ENCODE measurements around the gene GNAT2. TPM values are rescaled to one million over a fixed set of nuclear protein-coding genes. Genes with fewer than 3 reads are reported as not detected.

Gene GNAT2
- total and polyA plus RNA-seq, 10 of the 15 experiments (the other 5 are each of a cell fraction or from before 2014, with no cell fraction given) = 0.08 to 1.3 (median 0.41) TPM

DNA sequence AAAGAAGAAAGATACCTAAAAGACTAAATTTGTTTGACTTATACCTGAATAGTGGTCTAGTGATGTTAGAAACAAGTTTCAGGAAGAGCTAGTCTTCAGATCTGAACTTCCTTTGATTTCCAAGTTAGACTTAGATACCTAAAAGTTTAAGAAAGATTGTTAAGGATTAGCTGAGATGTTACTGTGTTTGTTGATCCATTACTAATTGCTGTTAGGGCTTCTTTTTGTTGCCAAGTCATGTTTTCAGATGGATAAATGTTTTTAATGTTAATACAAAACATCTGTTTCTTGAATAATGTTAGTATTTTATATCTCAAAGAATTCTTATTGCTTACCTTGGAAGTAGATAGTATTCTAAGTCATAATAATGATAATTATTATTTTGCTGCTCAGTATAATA is 59.4 kb downstream of the GNAT2 start:
- no peak overlapping the region for H3K27ac ChIP-seq (ENCODE audit: control insufficient read depth, insufficient read depth)
- in situ Hi-C loops (cut with MboI) (no loop called here), intact Hi-C loops (cut with micrococcal nuclease; ENCODE audit: unreplicated experiment) (no loop called here)
- H3K27me3 ChIP-seq (replicated peaks in 1 of 2; ENCODE audit: control insufficient read depth in 2 of 2, insufficient read depth in 2 of 2, low read length in 1 of 2) = no peaks in the 10 kb centered on the region
- no peaks in the 10 kb centered on the region for H3K9me3 ChIP-seq (replicated peaks; ENCODE audit: control insufficient read depth, insufficient read depth, low read length)
- no TSS peak for BruUV-seq (replicated peaks)
- DNase-seq (ENCODE audit: low read depth, low spot score) = no peak
- CTCF ChIA-PET = interaction anchor here (0.7 to 4.2 kb wide), 11 partner anchors 11 to 425 kb away, joined by 3 to 20 read pairs (median 3); partner anchors contain the start of genes AHCYL1, AMPD2, GNAI3 and GNAT2
- no peak for ATAC-seq
- RAD21 ChIA-PET (ENCODE audit: unreplicated experiment) = interaction anchor here (1.0 to 3.7 kb wide), 5 partner anchors 10 to 80 kb away, joined by 3 to 17 read pairs (median 4); partner anchors contain the start of gene GNAI3
- peaks cover 87% of the 10 kb centered on the region for H3K79me2 ChIP-seq (ENCODE audit: control insufficient read depth, insufficient read depth, low read length)
- H3K9ac ChIP-seq (ENCODE audit: control insufficient read depth, insufficient read depth, low read length) = no peak overlapping the region
- H3K4me1 ChIP-seq (ENCODE audit: control insufficient read depth, insufficient read depth, low read length) = peaks cover 4% of the 10 kb centered on the region; the same call in 1 of the 2 replicates
- no peak overlapping the region for H3K4me3 ChIP-seq
- SMC1A ChIA-PET (ENCODE audit: uncharacterized antibody, unreplicated experiment) = interaction anchor here (1.3 to 3.3 kb wide), 5 partner anchors 9 to 77 kb away, joined by 3 to 27 read pairs (median 6); partner anchors contain the start of gene GNAI3
- no peaks in the 10 kb centered on the region for H4K20me1 ChIP-seq (ENCODE audit: control insufficient read depth, insufficient read depth)
- no peak overlapping the region for H3K4me2 ChIP-seq (ENCODE audit: control insufficient read depth, insufficient read depth)
- FAIRE-seq = no peak
- H3K36me3 ChIP-seq (ENCODE audit: control insufficient read depth in 2 of 2, insufficient read depth in 2 of 2, low read length in 1 of 2) = no peaks in the 10 kb centered on the region; a peak in 1 of 4 replicates
- POLR2A ChIA-PET = interaction anchor here (1.7 kb wide), 1 partner anchor 11 kb away, joined by 17 read pairs; the partner anchor contains the start of gene GNAI3
- H2AFZ ChIP-seq (ENCODE audit: control insufficient read depth, low read depth, low read length) = no peak overlapping the region
- TF ChIP-seq RAD51 (IDR thresholded peaks at IDR 0.05) = no peak
- no peak for TF ChIP-seq NBN (IDR thresholded peaks at IDR 0.05)
- no peak for TF ChIP-seq RBBP5 (conservative IDR thresholded peaks at IDR 0.05)
- no peak for TF ChIP-seq NFYA (IDR thresholded peaks at IDR 0.05; ENCODE audit: borderline replicate concordance, low read depth, low read length)
- TF ChIP-seq MTA2 (IDR thresholded peaks at IDR 0.05; ENCODE audit: low read depth) = no peak
- TF ChIP-seq CREM (IDR thresholded peaks at IDR 0.05; ENCODE audit: low read depth) = no peak
- TF ChIP-seq MYC (IDR thresholded peaks at IDR 0.05; ENCODE audit: insufficient read depth, insufficient read length, insufficient replicate concordance, low read length, severe bottlenecking) = no peak
- no peak for TF ChIP-seq RELB (IDR thresholded peaks at IDR 0.05; ENCODE audit: low read depth)
- no peak for TF ChIP-seq POLR2AphosphoS2 (IDR thresholded peaks at IDR 0.05; ENCODE audit: low read depth, low read length)
- no peak for TF ChIP-seq SMAD1 (IDR thresholded peaks at IDR 0.05; ENCODE audit: low read depth, partially characterized antibody)
- TF ChIP-seq ZNF24 (IDR thresholded peaks at IDR 0.05) = no peak
- TF ChIP-seq RCOR1 (conservative IDR thresholded peaks at IDR 0.05; ENCODE audit: low read depth, low read length) = no peak
- TF ChIP-seq MYB (IDR thresholded peaks at IDR 0.05; ENCODE audit: borderline replicate concordance, low read depth, low read length) = no peak
- TF ChIP-seq, protein P1, sequence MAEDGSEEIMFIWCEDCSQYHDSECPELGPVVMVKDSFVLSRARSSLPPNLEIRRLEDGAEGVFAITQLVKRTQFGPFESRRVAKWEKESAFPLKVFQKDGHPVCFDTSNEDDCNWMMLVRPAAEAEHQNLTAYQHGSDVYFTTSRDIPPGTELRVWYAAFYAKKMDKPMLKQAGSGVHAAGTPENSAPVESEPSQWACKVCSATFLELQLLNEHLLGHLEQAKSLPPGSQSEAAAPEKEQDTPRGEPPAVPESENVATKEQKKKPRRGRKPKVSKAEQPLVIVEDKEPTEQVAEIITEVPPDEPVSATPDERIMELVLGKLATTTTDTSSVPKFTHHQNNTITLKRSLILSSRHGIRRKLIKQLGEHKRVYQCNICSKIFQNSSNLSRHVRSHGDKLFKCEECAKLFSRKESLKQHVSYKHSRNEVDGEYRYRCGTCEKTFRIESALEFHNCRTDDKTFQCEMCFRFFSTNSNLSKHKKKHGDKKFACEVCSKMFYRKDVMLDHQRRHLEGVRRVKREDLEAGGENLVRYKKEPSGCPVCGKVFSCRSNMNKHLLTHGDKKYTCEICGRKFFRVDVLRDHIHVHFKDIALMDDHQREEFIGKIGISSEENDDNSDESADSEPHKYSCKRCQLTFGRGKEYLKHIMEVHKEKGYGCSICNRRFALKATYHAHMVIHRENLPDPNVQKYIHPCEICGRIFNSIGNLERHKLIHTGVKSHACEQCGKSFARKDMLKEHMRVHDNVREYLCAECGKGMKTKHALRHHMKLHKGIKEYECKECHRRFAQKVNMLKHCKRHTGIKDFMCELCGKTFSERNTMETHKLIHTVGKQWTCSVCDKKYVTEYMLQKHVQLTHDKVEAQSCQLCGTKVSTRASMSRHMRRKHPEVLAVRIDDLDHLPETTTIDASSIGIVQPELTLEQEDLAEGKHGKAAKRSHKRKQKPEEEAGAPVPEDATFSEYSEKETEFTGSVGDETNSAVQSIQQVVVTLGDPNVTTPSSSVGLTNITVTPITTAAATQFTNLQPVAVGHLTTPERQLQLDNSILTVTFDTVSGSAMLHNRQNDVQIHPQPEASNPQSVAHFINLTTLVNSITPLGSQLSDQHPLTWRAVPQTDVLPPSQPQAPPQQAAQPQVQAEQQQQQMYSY (CRISPR knock-in tag; IDR thresholded peaks at IDR 0.05) = no peak
- TF ChIP-seq ZNF687 (IDR thresholded peaks at IDR 0.05) = no peak
- no peak for TF ChIP-seq NFIC (IDR thresholded peaks at IDR 0.05; ENCODE audit: low read depth, low read length)

All from GM12878 (cell line).